SK-N-SH treated with all-trans-retinoic acid at 6 μM for 48 hours (cell line): Measurements from ENCODE around the gene LRMDA.

Source experiments
- ATAC-seq: fragments of 200-7000 bp; cut with Tn5 transposase; 3 replicates; pipeline ENCODE4 v1.9.1; 2020; ENCODE audit warnings: mild to moderate bottlenecking, moderate library complexity
- ARNTL ChIP-seq: fragments of 450-650 bp; formaldehyde crosslinking; IDR thresholded peaks from 2 replicates; pipeline ENCODE4 v1.5.0; 2020; ENCODE audit warnings: low read depth, mild to moderate bottlenecking, moderate library complexity, borderline replicate concordance
- BACH2 ChIP-seq: fragments of 250-450 bp; sonication (Bioruptor Pico); IDR thresholded peaks from 2 replicates; pipeline ENCODE4 v1.9.0; 2021; ENCODE audit warnings: mild to moderate bottlenecking, borderline replicate concordance
- CSDC2 ChIP-seq: fragments of 250-450 bp; sonication (Bioruptor Pico); IDR thresholded peaks from 2 replicates; pipeline ENCODE4 v1.5.0; 2020; ENCODE audit warnings: mild to moderate bottlenecking, moderate library complexity
- ESRRG ChIP-seq: fragments of 250-450 bp; sonication (Bioruptor Pico); IDR thresholded peaks from 2 replicates; pipeline ENCODE4 v1.6.1; 2021; ENCODE audit warnings: mild to moderate bottlenecking
- GLIS3 ChIP-seq: fragments of 250-450 bp; sonication (Bioruptor Pico); IDR thresholded peaks from 2 replicates; pipeline ENCODE4 v1.5.0; 2020; ENCODE audit warnings: mild to moderate bottlenecking, moderate library complexity
- ISL1 ChIP-seq: fragments of 250-450 bp; sonication (Bioruptor Pico); IDR thresholded peaks from 2 replicates; pipeline ENCODE4 v2.1.2; 2022; ENCODE audit warnings: mild to moderate bottlenecking, moderate library complexity
- OSR1 ChIP-seq: fragments of 250-450 bp; sonication (Bioruptor Pico); IDR thresholded peaks from 2 replicates; pipeline ENCODE4 v1.8.0; 2022; ENCODE audit warnings: moderate library complexity, mild to moderate bottlenecking, inconsistent platforms
- RARB ChIP-seq: fragments of 250-450 bp; sonication (Bioruptor Pico); IDR thresholded peaks from 2 replicates; pipeline ENCODE4 v1.8.0; 2021; ENCODE audit warnings: mild to moderate bottlenecking, moderate library complexity
- TCF4 ChIP-seq: fragments of 250-450 bp; sonication (Bioruptor Pico); IDR thresholded peaks from 2 replicates; pipeline ENCODE4 v1.8.0; 2021; ENCODE audit warnings: mild to moderate bottlenecking, moderate library complexity, borderline replicate concordance
- TOX ChIP-seq: fragments of 250-450 bp; sonication (Bioruptor Pico); IDR thresholded peaks from 2 replicates; pipeline ENCODE4 v1.8.0; 2021; ENCODE audit warnings: mild to moderate bottlenecking, moderate library complexity, borderline replicate concordance
- ZFP30 ChIP-seq: fragments of 450-650 bp; formaldehyde crosslinking; IDR thresholded peaks from 2 replicates; pipeline ENCODE4 v1.5.0; 2022; ENCODE audit warnings: mild to moderate bottlenecking, moderate library complexity
- ZNF565 ChIP-seq: fragments of 450-650 bp; formaldehyde crosslinking; conservative IDR thresholded peaks from 2 replicates; pipeline ENCODE4 v1.5.0; 2020; ENCODE audit warnings: low read depth, mild to moderate bottlenecking, moderate library complexity
- ZNF70 ChIP-seq: fragments of 450-650 bp; formaldehyde crosslinking; IDR thresholded peaks from 2 replicates; pipeline ENCODE4 v1.5.0; 2020; ENCODE audit warnings: mild to moderate bottlenecking, moderate library complexity
- ZNF8 ChIP-seq: fragments of 450-650 bp; formaldehyde crosslinking; IDR thresholded peaks from 2 replicates; pipeline ENCODE4 v1.5.0; 2020; ENCODE audit warnings: mild to moderate bottlenecking, moderate library complexity
- TF ChIP-seq, protein P1 (sequence below): fragments of 250-450 bp; sonication (Bioruptor Pico); IDR thresholded peaks from 2 replicates; pipeline ENCODE4 v1.8.0; 2020; ENCODE audit warnings: mild to moderate bottlenecking, moderate library complexity, borderline replicate concordance
- TF ChIP-seq, protein P2 (sequence below): fragments of 250-450 bp; sonication (Bioruptor Pico); IDR thresholded peaks from 2 replicates; pipeline ENCODE4 v1.5.1; 2021; ENCODE audit warnings: mild to moderate bottlenecking, moderate library complexity
- TF ChIP-seq, protein P3 (sequence below): fragments of 250-450 bp; sonication (Bioruptor Pico); IDR thresholded peaks from 2 replicates; pipeline ENCODE4 v1.8.0; 2021; ENCODE audit warnings: low read depth, mild to moderate bottlenecking, moderate library complexity, borderline replicate concordance
- TF ChIP-seq, protein P4 (sequence below): fragments of 250-450 bp; sonication (Bioruptor Pico); IDR thresholded peaks from 2 replicates; pipeline ENCODE4 v1.5.0; 2020; ENCODE audit warnings: mild to moderate bottlenecking, moderate library complexity
- TF ChIP-seq, protein P5 (sequence below): fragments of 250-450 bp; sonication (Bioruptor Pico); IDR thresholded peaks from 2 replicates; pipeline ENCODE4 v1.5.1; 2020; ENCODE audit warnings: low read depth, mild to moderate bottlenecking, moderate library complexity

Gene LRMDA

DNA sequence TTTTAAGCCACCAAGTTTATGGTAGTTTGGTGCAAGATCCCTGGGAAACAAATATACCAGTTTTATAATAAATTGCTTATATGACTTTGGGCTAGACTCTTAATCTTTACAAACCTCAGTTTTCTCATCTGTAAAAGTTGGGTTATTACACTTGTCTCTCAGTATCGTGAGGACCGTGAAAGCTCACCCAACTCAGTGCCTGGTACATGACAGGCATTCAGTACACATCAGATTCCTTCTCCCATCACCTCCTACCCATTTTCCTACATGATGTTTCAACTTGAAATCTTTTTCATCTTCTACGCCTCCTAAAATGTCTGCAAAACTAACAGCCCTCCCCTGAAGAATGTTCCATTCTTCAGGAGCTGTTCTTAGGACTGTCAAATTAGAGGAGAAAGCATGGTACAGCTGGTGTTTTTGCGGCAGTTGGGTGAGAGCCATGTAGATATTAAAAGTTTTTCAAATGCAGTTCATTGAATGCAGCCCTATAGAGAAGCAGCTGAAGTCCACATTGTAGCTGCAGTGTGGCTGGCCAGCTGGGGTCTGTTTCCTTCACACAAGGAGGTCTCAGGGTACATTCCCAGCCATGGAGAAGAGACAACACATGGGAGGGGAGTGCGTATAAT, 812.8 kb downstream of the LRMDA start (continued):
- TF ChIP-seq, protein P1, sequence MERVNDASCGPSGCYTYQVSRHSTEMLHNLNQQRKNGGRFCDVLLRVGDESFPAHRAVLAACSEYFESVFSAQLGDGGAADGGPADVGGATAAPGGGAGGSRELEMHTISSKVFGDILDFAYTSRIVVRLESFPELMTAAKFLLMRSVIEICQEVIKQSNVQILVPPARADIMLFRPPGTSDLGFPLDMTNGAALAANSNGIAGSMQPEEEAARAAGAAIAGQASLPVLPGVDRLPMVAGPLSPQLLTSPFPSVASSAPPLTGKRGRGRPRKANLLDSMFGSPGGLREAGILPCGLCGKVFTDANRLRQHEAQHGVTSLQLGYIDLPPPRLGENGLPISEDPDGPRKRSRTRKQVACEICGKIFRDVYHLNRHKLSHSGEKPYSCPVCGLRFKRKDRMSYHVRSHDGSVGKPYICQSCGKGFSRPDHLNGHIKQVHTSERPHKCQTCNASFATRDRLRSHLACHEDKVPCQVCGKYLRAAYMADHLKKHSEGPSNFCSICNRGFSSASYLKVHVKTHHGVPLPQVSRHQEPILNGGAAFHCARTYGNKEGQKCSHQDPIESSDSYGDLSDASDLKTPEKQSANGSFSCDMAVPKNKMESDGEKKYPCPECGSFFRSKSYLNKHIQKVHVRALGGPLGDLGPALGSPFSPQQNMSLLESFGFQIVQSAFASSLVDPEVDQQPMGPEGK (CRISPR knock-in tag) = no peak
- no peak for TF ChIP-seq TCF4 (CRISPR knock-in tag)
- TF ChIP-seq, protein P2, sequence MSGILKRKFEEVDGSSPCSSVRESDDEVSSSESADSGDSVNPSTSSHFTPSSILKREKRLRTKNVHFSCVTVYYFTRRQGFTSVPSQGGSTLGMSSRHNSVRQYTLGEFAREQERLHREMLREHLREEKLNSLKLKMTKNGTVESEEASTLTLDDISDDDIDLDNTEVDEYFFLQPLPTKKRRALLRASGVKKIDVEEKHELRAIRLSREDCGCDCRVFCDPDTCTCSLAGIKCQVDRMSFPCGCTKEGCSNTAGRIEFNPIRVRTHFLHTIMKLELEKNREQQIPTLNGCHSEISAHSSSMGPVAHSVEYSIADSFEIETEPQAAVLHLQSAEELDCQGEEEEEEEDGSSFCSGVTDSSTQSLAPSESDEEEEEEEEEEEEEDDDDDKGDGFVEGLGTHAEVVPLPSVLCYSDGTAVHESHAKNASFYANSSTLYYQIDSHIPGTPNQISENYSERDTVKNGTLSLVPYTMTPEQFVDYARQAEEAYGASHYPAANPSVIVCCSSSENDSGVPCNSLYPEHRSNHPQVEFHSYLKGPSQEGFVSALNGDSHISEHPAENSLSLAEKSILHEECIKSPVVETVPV (CRISPR knock-in tag) = no peak
- no peak for TF ChIP-seq ARNTL (CRISPR knock-in tag)
- no peak for TF ChIP-seq ZNF70 (CRISPR knock-in tag)
- TF ChIP-seq ISL1 (CRISPR knock-in tag) = no peak
- TF ChIP-seq, all 23 proteins: peak for 0

DNA sequence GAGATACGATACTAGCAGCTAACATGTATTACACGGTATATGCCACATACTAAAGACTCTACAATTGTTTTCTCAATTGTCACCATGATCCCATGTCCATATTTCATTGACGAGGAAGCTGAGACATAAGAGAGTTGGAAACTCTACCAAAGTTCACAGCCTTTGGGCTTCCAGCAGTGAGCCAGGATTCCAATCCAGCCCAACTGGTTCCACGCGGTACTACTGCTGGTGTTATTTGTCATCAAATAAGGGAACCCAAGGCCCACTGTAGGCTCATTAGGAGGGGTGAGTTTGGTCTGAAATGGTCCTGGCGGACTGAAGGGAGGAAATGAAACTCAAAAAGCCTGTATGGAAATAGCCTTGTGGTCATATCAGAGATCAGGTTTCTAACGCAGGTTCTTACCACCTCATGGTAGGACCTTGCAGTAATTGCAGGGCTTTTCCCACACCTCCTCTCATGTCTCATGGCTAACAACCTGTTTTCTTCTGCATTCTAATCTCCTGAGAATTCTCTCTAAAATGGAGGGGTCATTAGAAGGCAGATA, 814.6 kb downstream of the LRMDA start:
- ATAC-seq = no peak
- TF ChIP-seq, protein P3, sequence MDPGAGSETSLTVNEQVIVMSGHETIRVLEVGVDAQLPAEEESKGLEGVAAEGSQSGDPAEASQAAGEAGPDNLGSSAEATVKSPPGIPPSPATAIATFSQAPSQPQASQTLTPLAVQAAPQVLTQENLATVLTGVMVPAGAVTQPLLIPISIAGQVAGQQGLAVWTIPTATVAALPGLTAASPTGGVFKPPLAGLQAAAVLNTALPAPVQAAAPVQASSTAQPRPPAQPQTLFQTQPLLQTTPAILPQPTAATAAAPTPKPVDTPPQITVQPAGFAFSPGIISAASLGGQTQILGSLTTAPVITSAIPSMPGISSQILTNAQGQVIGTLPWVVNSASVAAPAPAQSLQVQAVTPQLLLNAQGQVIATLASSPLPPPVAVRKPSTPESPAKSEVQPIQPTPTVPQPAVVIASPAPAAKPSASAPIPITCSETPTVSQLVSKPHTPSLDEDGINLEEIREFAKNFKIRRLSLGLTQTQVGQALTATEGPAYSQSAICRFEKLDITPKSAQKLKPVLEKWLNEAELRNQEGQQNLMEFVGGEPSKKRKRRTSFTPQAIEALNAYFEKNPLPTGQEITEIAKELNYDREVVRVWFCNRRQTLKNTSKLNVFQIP (CRISPR knock-in tag) = no peak
- TF ChIP-seq ISL1 (CRISPR knock-in tag) (no peak), BACH2 (no peak), ZNF8 (CRISPR knock-in tag) (no peak), RARB (CRISPR knock-in tag) (no peak), ZNF70 (CRISPR knock-in tag) (no peak), GLIS3 (CRISPR knock-in tag) (no peak), CSDC2 (no peak), ZFP30 (no peak), ARNTL (CRISPR knock-in tag) (no peak), TCF4 (CRISPR knock-in tag) (no peak), TOX (CRISPR knock-in tag) (no peak), OSR1 (CRISPR knock-in tag) (no peak), ZNF565 (CRISPR knock-in tag) (no peak), ESRRG (no peak)
- TF ChIP-seq, protein P2 (CRISPR knock-in tag) = no peak
- TF ChIP-seq, protein P4, sequence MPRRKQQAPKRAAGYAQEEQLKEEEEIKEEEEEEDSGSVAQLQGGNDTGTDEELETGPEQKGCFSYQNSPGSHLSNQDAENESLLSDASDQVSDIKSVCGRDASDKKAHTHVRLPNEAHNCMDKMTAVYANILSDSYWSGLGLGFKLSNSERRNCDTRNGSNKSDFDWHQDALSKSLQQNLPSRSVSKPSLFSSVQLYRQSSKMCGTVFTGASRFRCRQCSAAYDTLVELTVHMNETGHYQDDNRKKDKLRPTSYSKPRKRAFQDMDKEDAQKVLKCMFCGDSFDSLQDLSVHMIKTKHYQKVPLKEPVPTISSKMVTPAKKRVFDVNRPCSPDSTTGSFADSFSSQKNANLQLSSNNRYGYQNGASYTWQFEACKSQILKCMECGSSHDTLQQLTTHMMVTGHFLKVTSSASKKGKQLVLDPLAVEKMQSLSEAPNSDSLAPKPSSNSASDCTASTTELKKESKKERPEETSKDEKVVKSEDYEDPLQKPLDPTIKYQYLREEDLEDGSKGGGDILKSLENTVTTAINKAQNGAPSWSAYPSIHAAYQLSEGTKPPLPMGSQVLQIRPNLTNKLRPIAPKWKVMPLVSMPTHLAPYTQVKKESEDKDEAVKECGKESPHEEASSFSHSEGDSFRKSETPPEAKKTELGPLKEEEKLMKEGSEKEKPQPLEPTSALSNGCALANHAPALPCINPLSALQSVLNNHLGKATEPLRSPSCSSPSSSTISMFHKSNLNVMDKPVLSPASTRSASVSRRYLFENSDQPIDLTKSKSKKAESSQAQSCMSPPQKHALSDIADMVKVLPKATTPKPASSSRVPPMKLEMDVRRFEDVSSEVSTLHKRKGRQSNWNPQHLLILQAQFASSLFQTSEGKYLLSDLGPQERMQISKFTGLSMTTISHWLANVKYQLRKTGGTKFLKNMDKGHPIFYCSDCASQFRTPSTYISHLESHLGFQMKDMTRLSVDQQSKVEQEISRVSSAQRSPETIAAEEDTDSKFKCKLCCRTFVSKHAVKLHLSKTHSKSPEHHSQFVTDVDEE (CRISPR knock-in tag) = no peak
- TF ChIP-seq, protein P1 (CRISPR knock-in tag) = no peak
- TF ChIP-seq, protein P5, sequence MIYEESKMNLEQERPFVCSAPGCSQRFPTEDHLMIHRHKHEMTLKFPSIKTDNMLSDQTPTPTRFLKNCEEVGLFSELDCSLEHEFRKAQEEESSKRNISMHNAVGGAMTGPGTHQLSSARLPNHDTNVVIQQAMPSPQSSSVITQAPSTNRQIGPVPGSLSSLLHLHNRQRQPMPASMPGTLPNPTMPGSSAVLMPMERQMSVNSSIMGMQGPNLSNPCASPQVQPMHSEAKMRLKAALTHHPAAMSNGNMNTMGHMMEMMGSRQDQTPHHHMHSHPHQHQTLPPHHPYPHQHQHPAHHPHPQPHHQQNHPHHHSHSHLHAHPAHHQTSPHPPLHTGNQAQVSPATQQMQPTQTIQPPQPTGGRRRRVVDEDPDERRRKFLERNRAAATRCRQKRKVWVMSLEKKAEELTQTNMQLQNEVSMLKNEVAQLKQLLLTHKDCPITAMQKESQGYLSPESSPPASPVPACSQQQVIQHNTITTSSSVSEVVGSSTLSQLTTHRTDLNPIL (CRISPR knock-in tag) = no peak
